KOPT-K1 (cell line): ENCODE data around the gene COG5.
"Not testable (repeated sequence)": the region's sequence is repeated elsewhere in the genome, so short reads cannot be mapped to it uniquely, and the experiment has no call there.

Experiments
- H3K27ac ChIP-seq: fragments of 200-600 bp; sonication (generic); 2 replicates; pipeline ENCODE4 v1.5.1; 2016; ENCODE audit warnings: antibody characterized with exemption, mild to moderate bottlenecking, low read depth, low read length; ENCODE audit not compliant: poor library complexity, severe bottlenecking
- H3K36me3 ChIP-seq: fragments of 200-600 bp; sonication (generic); 2 replicates; pipeline ENCODE4 v1.5.1; 2017; ENCODE audit warnings: antibody characterized with exemption, mild to moderate bottlenecking, low read length, moderate library complexity; ENCODE audit not compliant: insufficient read depth
- H3K9me3 ChIP-seq: fragments of 200-600 bp; sonication (generic); 2 replicates; pipeline ENCODE4 v1.5.1; 2017; ENCODE audit warnings: antibody characterized with exemption, low read length, mild to moderate bottlenecking; ENCODE audit not compliant: insufficient read depth, poor library complexity, severe bottlenecking

The COG5 gene

DNA sequence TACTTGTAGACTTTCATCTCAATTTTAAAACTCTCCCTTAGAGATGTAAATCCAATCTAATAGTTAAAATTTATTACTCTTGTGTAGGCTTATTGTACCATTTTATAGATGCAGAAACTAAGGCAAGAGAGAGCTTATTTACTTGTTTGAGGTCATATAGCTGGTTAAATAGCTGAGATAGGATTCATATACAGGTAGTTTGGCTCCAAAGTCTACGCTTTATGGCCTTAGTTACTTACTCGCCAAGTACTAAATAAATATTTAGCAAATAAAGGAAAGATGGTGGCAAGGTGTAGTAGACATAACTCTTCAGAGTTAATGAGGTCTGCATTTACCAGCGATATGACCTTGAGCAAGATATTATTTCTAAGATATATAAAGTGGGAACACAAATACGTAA lies 308.1 kb downstream of the COG5 start:
- H3K9me3 ChIP-seq: no peaks in the 10 kb centered on the region
- no peaks in the 10 kb centered on the region for H3K36me3 ChIP-seq
- H3K27ac ChIP-seq: no peak overlapping the region

DNA sequence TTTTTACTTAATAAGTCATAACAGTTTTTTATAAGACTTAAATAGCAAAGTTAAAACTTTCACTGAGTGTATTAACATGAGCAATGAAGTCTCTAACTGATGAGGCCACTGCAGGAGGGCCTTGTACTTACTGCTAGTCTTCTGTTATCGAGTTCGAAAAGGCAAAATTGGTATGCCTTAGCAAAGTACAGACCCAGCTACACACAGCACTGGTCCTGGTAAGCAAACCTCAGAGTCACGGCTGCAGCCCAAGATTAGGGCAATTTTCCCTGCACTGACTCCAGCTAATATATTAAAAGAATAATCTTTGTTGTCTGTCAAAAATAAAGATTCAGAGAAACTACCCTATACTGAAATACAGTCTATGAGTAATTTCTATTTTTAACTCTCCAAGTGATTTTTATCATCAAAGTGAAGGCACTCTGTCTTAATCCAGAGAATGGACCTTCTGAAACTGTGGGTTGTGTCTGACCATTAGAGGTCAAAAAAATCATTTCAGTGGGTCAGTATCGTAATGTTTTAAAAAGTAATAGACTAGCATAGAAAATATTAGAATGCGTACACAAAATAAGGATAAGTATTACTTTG lies 309.2 kb downstream of the COG5 start:
- no peaks in the 10 kb centered on the region for H3K9me3 ChIP-seq
- no peaks in the 10 kb centered on the region for H3K36me3 ChIP-seq
- H3K27ac ChIP-seq: no peak overlapping the region

DNA sequence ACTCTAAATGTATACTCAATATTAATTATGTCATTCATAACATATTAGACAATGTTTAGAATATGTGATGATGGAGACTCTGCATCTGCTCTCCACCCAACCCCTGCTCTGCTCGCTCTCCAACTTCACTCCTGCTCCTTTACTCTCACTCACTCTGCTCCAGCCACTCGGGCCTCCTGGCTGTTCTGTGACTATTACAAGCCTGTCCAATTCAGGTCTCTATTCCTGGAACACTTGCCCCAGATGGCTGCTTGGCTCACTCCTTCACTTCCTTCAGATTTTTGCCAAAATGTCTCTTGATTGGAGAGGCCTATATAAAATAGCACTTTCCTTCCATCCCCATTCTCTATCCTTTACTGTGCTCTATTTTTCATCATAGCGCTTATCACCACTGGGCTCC lies 310.1 kb downstream of the COG5 start:
- no peaks in the 10 kb centered on the region for H3K9me3 ChIP-seq
- H3K27ac ChIP-seq: no peak overlapping the region
- H3K36me3 ChIP-seq: no peaks in the 10 kb centered on the region

DNA sequence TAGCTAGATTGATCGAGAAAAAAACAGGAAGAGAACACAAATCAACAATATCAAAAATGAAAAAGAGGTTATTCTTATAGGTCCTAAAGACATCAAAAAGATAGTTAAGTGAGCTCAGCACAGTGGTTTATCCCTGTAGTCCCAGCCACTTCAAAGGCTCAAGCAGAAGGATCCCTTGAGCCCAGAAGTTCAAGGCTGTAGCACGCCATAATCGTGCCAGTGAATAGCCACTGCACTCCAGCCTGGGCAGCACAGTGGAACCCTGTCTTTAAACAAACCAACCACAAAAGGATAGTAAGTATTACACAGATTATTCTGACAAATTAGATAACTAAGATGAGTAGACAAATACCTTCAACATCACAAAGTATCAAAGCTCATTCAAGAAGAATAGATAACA lies 311.8 kb downstream of the COG5 start:
- H3K36me3 ChIP-seq: peaks cover 11% of the 10 kb centered on the region
- H3K9me3 ChIP-seq: no peaks in the 10 kb centered on the region
- no peak overlapping the region for H3K27ac ChIP-seq

DNA sequence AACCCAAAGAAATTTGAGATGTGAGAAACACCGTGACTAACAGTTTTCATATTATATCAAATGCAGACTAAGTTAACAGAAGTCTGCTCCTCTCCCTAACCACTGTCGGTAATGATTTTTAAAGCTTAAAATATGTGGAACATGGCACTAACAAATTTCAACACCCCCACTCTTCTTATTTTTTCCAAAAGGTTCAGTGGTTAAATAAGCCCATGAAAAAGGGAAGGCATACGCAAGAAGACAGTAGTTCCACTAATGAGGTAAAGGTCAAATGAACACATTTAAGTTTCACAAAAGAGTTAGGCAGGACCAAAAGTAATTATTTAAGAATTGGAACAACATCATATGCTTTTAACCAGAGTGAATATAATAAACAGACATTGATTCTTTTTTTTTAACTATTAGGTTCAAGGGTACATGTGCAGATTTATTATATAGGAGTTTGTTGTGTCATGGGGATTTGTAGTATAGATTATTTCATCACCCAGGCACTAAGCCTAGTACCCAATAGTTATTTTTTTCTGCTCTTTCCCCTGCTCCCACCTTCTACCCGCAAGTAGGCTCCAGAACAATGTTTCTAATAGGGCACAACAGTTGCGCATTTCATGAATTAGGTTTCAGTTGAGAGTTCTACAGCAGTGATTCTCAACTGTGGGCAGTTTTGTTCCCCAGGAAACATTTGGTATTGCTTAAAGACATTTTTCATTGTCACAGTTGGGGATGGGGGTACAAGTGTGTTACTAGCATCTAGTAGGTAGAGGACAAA lies 315.0 kb downstream of the COG5 start:
- Histone ChIP-seq H3K36me3 (peaks cover 20% of the 10 kb centered on the region), H3K27ac (no peak overlapping the region), H3K9me3 (peaks cover 22% of the 10 kb centered on the region)

DNA sequence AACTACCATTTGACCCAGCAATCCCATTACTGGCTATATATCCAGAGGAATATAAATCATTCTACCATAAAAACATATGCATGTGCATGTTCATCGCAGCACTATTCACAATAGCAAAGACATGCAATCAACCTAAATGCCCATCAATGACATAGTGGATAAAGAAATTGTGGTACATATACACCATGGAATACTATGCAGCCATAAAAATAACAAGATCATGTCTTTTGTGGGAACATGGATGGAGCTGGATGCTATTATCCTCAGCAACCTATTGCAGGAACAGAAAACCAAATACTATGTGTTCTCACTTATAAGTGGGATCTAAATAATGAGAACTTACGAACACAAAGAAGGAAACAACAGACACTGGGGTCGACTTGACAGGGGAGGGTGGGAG lies 316.9 kb downstream of the COG5 start:
- H3K27ac ChIP-seq: not testable (repeated sequence)
- peaks cover 22% of the 10 kb centered on the region for H3K9me3 ChIP-seq
- H3K36me3 ChIP-seq: peaks cover 26% of the 10 kb centered on the region

DNA sequence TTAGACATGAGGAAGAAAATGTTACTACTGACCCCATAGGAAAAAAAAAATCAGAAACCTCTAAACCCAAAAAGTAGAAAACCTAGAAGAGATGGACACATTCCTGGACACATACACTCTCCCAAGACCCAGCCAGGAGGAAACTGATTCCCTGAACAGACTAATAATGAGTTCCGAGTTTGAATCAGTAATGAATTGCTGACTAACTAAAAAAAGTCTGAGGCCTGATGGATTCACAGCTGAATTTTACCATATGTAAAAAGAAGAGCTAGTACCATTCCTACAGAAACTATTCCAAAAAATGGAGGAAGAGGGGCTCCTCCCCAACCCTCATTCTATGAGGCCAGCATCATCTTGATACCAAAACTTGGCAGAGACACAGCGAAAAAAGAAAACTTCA lies 319.1 kb downstream of the COG5 start:
- Histone ChIP-seq H3K27ac (no peak overlapping the region), H3K9me3 (peaks cover 22% of the 10 kb centered on the region), H3K36me3 (peaks cover 26% of the 10 kb centered on the region)

DNA sequence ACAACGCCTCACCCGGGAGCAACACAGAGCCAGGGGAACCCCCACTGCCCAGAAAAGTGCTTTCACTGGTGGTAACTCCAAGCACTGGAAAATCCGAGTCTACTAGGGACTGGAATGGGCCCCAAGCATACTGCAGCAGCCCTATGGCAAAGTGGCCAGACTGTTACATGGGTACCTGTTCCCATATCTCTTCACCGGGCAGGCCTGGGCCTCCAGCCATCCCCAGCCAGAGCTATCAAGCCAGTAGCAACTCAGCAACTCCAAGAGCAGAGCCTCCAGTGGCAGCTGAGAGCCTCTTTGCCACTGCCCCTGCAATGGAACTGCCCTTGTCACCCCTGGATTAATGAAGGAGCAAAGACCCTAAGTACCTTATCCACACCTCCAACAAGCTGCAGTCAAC lies 321.5 kb downstream of the COG5 start:
- Histone ChIP-seq H3K9me3 (peaks cover 22% of the 10 kb centered on the region), H3K36me3 (peaks cover 15% of the 10 kb centered on the region), H3K27ac (no peak overlapping the region)

DNA sequence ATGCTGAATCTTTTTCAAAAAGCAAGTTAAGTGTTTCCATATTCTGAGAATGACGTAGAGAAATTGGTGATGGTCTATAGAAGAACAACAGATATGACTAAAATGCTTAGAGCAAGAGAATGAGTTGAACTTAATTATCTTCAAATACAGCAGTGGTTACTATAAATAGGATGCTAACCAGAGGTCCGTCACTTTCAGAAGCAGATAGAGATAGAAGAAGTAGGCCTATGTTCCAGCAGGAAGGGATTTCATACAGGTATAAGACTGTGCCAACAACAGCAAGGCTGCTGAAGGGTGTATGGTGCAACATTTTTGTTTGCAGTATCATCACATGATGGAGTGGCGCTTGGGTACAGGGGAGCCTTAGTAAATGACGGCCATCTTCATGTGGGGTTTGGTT lies 326.3 kb downstream of the COG5 start:
- Histone ChIP-seq H3K9me3 (no peaks in the 10 kb centered on the region), H3K36me3 (no peaks in the 10 kb centered on the region)

DNA sequence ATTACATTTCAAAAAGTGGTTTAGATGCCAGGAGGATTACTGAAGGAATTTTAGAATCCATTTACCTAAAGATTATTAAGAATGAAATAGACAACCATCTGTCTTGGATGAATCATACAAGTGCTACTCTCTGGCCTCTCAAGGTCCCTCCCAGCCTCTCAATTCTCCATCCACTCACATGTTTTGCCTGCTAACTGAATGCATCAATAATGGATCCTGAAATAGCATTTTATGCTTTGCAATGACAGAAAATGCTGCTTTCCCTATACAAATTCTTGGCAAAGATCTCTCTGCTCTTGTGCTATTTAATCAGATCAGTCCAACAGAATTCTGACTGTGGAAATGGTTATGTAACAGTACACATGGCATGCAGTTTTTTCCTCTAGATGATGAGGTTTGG lies 326.9 kb downstream of the COG5 start:
- Histone ChIP-seq H3K36me3 (no peaks in the 10 kb centered on the region), H3K27ac (no peak overlapping the region), H3K9me3 (no peaks in the 10 kb centered on the region)

More for the DNA sequence above, 326.3 kb downstream of the COG5 start:
- no peak overlapping the region for H3K27ac ChIP-seq

DNA sequence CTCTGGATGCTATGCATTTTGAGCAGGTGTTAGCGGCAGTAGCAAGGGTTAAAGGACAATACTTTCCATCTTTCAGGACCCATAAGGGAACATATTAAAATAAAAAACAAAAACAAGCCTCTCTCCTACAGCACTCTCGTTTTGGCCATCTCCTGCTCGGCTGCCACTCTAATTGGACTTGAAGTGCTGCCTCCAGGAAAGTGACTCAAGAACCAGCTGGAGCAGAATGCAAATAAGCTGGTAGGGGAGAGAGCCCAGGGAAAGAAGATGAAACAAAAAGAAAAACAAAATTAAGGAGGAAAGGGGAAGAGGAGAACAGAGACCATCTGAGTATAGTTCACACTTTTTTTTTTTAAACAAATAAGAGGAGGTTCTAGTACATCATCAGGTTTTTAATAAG lies 329.3 kb downstream of the COG5 start:
- H3K9me3 ChIP-seq: no peaks in the 10 kb centered on the region
- no peak overlapping the region for H3K27ac ChIP-seq
- peaks cover 11% of the 10 kb centered on the region for H3K36me3 ChIP-seq

DNA sequence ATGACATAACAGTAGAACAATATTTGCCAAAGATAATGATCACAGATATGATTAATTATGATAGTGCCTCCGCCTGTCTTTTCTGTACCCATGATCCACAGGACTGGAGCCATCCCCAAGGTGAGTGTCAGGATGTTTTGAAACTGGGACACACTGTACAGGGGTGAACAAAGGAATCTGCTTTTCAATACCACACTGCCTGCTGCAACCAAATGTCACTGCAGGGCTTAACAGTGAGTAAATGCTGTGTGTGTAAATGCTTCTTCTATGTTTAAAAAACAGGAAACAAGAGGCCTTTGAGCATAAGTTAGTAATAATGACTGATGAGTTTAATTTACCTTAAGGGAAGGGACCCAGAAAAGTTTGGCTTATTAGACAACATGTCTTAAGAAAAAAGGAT lies 329.7 kb downstream of the COG5 start:
- Histone ChIP-seq H3K9me3 (no peaks in the 10 kb centered on the region), H3K36me3 (peaks cover 12% of the 10 kb centered on the region), H3K27ac (no peak overlapping the region)

DNA sequence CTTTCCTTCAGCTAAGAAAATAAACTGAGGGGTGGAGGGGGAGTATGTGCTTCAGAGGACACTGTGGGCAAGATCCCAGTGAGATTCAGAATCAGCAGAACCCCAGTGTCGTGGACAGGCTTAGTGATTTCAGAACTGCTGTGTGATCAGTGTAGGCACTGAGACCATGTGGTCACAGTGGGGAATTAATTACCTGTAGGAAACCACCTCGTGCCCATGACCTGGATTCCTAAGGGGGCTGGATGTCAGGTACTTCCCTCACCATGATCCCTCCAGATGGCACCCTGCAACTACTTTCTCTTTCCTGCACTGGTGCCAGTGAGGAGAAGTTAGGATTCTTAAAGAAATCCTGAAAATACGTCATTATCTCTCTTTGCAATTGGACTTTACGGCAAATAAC lies 330.5 kb downstream of the COG5 start:
- H3K9me3 ChIP-seq: no peaks in the 10 kb centered on the region
- peaks cover 12% of the 10 kb centered on the region for H3K36me3 ChIP-seq
- no peak overlapping the region for H3K27ac ChIP-seq

DNA sequence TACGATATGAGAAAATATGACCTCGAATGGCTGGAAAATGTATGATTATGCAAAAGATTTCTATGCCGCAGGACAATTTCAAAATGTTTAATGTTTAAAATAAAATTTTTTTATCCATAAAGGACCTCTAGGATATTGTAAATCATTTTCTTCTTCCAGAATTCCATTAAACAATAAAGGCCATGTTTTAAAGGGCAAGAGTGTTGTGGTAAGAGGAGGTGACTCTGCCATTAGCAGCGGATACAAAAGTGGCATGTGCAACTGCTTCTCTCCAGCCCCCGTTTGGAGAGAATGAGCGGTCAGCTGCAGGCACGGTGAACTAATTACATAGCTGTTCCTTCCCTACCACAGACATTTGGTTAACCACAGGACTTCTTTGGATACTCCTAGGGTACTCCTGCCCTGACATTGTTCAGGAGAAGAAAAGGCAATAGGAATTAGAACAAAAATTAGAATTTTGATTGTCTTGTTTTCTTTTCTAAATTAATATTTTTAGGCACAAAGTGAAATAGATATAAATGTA lies 331.1 kb downstream of the COG5 start:
- peaks cover 12% of the 10 kb centered on the region for H3K36me3 ChIP-seq
- H3K27ac ChIP-seq: no peak overlapping the region
- no peaks in the 10 kb centered on the region for H3K9me3 ChIP-seq

DNA sequence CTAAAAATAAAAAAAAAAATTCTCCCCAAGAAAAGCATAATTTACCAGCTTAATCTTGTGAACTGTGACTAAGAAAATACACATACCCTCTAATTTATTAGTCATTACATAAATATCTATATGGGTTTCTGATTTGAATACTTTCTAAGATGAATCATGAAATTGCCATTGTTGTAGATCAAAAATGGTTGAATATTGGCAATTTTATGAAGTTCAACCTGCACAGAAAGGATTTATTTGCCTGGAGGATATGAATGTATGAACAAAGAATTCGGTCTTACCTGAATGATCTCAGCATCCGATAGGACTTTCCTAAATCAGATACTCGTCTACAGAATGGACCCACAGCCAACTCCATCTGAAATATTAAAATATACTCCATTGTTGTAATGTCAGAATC lies 333.4 kb downstream of the COG5 start:
- no peak overlapping the region for H3K27ac ChIP-seq
- H3K9me3 ChIP-seq: no peaks in the 10 kb centered on the region

DNA sequence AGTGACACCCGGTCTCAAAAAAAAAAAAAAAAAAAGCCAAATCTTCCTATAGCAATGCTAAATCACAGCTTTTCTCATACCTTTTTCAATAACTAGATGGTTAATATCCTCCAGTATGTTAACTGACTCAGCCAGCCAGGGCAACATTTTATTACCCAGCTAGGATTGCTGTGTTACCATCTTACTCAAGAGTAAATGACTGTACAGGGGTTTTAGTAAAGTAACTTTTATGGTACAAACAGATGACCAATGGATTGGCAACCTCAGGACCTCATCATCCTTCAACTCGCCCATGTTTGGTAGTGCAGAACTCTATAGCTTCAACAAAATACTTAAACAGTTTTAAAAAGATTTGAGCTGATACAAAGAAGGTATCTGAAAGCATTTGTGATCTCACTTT lies 335.4 kb downstream of the COG5 start:
- Histone ChIP-seq H3K9me3 (no peaks in the 10 kb centered on the region), H3K27ac (no peak overlapping the region), H3K36me3 (peaks cover 12% of the 10 kb centered on the region)

More for the DNA sequence above, 333.4 kb downstream of the COG5 start:
- H3K36me3 ChIP-seq: peaks cover 12% of the 10 kb centered on the region
